Measurements from ENCODE around the gene TPRG1.

Gene TPRG1

GRCh38 chr3:189353988-189354889 is 182.5 kb downstream of the TPRG1 start:
- DNase-seq (ENCODE audit: low read depth, low spot score) = no peak

- no peak for DNase-seq (ENCODE audit: low read depth, low spot score)
Observed at GRCh38 chr3:189355115-189355480, 183.3 kb downstream of the TPRG1 start.

GRCh38 chr3:189355481-189356201 is 183.9 kb downstream of the TPRG1 start:
- no peak for DNase-seq (ENCODE audit: low read depth, low spot score)

GRCh38 chr3:189360291-189360690 is 188.5 kb downstream of the TPRG1 start:
- DNase-seq (ENCODE audit: low read depth, low spot score) = no peak

GRCh38 chr3:189361103-189361835 is 189.5 kb downstream of the TPRG1 start:
- no peak for DNase-seq (ENCODE audit: low read depth, low spot score)

- no peak for DNase-seq (ENCODE audit: low read depth, low spot score)
Observed at GRCh38 chr3:189363590-189364255, 192.0 kb downstream of the TPRG1 start.

DNA sequence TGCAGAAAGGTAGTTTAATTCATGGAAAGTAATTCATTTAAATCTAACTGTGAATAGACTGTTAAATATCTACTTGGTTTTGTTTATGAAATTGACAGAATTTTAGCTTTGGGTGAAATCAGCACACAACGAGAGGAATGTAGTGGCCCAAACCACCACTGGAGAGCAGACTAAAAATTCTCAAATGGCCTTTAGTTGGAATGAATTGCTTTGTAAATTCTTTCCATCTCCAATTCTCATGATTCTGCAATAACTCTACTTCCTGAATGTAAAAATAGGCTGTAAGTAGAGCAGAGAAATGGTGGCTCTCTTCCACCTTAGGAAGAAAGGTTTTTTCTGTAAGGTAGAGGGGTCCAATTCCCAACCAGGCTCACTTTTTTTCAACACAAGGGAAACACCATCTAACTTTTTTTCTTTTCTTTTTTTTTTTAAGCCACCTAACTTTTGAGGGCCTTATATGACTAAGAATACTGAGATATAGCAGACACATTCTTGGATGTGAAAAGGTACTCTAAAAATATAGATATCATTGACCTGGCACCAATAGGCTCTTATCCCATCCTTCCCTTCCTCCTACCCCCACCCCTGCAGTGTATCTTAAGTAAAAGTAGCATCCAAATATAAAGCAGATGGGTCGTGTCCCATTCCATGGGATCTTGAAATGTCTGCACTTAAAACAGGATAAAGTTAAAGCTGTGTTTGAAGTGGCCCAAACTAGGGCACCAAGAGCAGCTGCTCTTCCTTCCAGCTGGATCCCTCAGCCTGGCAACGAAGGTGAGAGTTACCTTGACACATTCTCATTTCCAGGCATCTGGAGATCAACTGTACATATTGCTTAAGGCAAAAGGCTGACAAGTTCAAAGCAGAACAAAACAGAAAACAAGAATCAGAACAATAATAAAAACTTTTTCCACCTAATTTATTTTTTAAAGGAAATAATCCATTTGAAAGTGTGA is 194.1 kb downstream of the TPRG1 start:
- DNase-seq (ENCODE audit: low read depth, low spot score) = no peak

- DNase-seq (ENCODE audit: low read depth, low spot score) = no peak
Observed at GRCh38 chr3:189368384-189368783, 196.6 kb downstream of the TPRG1 start.

- no peak for DNase-seq (ENCODE audit: low read depth, low spot score)
Observed at GRCh38 chr3:189369636-189370035, 197.9 kb downstream of the TPRG1 start.

DNA sequence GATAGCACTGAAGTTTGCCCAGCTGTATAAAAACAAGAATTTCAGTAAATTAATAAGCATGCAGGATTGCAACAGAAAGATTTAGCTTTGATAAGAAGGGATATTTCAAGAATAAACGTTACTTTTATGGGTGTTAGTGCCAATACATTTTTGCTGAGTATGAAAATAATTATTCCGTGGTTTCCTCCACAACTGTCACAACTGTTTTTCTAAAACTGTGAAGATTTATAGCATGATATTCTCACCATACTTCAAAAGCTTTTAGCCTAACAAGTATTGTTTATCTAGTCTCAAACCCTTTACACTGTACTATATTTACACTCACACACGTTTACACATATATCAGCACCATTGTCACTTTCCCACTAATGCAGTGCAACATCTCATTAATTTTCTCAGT is 200.5 kb downstream of the TPRG1 start:
- no peak for DNase-seq (ENCODE audit: low read depth, low spot score)

All from activated naive CD8-positive, alpha-beta T cell treated with anti-CD3 and anti-CD28 coated beads, Interleukin-2, amount 50 U/mL, for 16 hours (primary cell).